AG09309 (cell line): Measurements from ENCODE around the gene LIN52.

ENCODE experiments used
- DNase-seq: peaks from one replicate; pipeline ENCODE4 v3.0.0-alpha.2; 2010; ENCODE audit warnings: low read depth
- H3K4me3 ChIP-seq: 2 replicates; pipeline ENCODE4 v1.5.1; 2011; ENCODE audit warnings: mild to moderate bottlenecking, low read depth, low read length, moderate library complexity; ENCODE audit not compliant: control insufficient read depth
- TF ChIP-seq, protein P1 (sequence below): IDR thresholded peaks from 2 replicates; pipeline ENCODE4 v1.5.1; 2011; ENCODE audit warnings: mild to moderate bottlenecking, low read depth, low read length, inconsistent platforms; ENCODE audit not compliant: insufficient read depth, control insufficient read depth; ENCODE audit errors: missing control alignments

Gene LIN52

GRCh38 chr14:74195623-74196022 lies 110.9 kb downstream of the LIN52 start:
- DNase-seq = no peak

DNA sequence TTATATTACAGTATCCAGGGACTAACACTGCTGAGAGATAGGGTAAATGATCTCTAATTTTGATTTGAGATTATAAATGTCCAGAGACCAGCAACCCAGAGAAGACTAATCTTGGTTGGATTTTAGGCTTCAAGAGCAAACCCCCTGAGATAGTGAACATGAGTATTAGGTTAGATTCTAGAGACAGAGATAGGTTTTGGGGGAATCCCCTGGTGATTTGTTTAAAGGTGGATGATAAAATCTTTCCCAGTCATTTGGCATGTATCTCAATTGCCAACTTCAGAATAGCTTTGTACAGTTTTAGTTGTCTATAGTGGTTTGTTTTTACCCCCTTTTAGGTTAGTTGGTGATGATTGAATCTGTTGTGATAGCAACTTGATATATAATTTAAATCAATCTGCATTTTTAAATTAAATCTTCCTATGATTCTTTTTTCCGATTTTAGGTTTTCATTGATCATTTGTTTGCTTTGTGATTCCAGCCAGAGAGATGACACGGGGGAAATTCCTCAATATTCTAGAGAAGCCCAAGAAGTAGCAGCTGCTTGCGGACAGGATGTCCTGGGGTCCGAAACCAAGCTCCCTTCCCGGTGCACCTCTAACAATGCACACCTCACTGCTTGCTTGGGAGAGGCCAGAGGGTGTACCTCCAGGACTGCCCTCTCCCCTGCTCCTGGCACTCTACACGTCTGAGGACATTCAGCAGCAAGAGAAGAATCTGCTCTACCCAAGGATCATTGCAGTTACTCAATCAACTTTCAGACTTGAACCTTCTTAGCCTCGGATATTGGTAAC lies 113.9 kb downstream of the LIN52 start:
- TF ChIP-seq, protein P1, sequence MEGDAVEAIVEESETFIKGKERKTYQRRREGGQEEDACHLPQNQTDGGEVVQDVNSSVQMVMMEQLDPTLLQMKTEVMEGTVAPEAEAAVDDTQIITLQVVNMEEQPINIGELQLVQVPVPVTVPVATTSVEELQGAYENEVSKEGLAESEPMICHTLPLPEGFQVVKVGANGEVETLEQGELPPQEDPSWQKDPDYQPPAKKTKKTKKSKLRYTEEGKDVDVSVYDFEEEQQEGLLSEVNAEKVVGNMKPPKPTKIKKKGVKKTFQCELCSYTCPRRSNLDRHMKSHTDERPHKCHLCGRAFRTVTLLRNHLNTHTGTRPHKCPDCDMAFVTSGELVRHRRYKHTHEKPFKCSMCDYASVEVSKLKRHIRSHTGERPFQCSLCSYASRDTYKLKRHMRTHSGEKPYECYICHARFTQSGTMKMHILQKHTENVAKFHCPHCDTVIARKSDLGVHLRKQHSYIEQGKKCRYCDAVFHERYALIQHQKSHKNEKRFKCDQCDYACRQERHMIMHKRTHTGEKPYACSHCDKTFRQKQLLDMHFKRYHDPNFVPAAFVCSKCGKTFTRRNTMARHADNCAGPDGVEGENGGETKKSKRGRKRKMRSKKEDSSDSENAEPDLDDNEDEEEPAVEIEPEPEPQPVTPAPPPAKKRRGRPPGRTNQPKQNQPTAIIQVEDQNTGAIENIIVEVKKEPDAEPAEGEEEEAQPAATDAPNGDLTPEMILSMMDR = no peak
- DNase-seq = no peak
- no peak overlapping the region for H3K4me3 ChIP-seq

More at GRCh38 chr14:74195623-74196022, 110.9 kb downstream of the LIN52 start:
- H3K4me3 ChIP-seq = no peak overlapping the region
- TF ChIP-seq, protein P1 = no peak

DNA sequence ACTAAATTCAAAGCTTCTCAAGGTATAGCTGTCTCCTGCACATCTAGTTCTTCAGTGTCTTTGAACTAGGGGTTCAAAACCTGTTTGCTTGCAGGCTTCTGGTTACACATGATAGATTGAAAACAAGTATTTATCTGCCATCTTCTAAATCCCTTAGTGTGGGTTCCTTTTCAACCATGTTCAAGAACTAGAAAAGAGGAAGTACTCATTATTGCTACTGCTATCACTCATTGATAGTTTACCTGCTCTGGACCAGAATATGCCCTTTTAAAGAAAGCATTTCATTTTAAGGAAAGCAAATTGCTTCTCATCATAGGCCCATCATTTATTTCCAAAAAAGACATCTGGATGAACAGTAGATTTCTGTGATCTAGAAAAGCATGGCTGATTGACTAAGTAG lies 117.4 kb downstream of the LIN52 start:
- no peak for DNase-seq
- TF ChIP-seq, protein P1 = no peak
- H3K4me3 ChIP-seq = no peak overlapping the region

GRCh38 chr14:74203639-74204038 lies 118.9 kb downstream of the LIN52 start:
- TF ChIP-seq, protein P1 = no peak
- no peak overlapping the region for H3K4me3 ChIP-seq
- no peak for DNase-seq

GRCh38 chr14:74204491-74204890 lies 119.7 kb downstream of the LIN52 start:
- TF ChIP-seq, protein P1 = no peak
- no peak overlapping the region for H3K4me3 ChIP-seq
- no peak for DNase-seq

DNA sequence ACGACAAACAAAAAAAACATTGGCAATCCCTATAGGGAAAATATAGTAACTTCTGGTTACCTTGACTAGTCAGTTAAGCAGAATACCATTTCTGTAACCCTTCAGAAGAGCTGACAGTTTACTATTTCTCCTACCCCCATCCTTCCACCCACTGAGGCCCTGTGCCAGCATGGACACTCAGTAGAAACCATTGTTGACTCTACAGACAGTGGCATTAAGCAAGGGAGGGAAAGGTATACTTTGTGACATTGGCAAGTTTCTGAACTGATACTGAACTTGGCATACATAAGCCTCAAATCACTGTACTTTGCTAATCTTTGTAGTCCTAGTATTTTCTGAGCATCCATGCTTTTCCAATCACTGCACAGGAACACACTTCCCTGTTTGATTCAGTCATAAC lies 121.1 kb downstream of the LIN52 start:
- no peak overlapping the region for H3K4me3 ChIP-seq
- TF ChIP-seq, protein P1 = no peak
- DNase-seq = no peak
